ENCODE results near the gene MPP3. TPM values are rescaled to one million over a fixed set of nuclear protein-coding genes. Genes with fewer than 3 reads are reported as not detected.

MPP3 gene
- total and polyA plus RNA-seq, 9 of the 15 experiments (the other 6 are each of a cell fraction or from before 2014, with no cell fraction given), result 0.41 to 10.4 (median 4.5) TPM

DNA sequence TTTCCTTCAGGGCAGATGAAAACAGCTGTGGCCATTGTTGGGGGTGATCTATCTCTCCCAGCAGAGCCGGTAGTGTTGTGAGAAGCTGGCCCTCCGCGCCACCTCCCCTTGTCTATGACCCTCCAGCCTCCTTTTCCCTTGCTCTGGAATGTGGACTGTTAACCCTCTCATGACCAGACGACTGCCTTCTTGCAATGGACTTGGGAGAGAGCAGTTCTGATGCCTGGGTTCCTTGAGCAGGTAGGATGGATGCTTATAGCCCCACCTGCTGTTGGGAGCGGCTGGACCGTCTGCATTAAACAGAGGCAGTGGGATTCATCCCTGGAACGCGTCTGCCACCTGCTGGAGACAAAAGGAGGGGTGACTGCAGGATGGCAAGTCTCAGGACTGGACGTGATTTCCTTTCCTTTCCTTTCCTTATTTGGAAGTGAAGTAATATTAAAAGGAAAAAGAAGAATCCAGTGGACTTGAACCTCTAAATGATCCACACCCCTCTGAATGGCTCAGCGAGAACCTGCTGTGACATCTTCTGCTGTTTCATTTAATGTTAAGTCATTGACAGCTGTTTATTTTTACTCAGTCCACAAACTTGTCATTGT is 72.6 kb downstream of the MPP3 start (continued):
- TF ChIP-seq, protein P1, sequence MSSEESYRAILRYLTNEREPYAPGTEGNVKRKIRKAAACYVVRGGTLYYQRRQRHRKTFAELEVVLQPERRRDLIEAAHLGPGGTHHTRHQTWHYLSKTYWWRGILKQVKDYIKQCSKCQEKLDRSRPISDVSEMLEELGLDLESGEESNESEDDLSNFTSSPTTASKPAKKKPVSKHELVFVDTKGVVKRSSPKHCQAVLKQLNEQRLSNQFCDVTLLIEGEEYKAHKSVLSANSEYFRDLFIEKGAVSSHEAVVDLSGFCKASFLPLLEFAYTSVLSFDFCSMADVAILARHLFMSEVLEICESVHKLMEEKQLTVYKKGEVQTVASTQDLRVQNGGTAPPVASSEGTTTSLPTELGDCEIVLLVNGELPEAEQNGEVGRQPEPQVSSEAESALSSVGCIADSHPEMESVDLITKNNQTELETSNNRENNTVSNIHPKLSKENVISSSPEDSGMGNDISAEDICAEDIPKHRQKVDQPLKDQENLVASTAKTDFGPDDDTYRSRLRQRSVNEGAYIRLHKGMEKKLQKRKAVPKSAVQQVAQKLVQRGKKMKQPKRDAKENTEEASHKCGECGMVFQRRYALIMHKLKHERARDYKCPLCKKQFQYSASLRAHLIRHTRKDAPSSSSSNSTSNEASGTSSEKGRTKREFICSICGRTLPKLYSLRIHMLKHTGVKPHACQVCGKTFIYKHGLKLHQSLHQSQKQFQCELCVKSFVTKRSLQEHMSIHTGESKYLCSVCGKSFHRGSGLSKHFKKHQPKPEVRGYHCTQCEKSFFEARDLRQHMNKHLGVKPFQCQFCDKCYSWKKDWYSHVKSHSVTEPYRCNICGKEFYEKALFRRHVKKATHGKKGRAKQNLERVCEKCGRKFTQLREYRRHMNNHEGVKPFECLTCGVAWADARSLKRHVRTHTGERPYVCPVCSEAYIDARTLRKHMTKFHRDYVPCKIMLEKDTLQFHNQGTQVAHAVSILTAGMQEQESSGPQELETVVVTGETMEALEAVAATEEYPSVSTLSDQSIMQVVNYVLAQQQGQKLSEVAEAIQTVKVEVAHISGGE (CRISPR knock-in tag; IDR thresholded peaks at IDR 0.05), result no peak
- TF ChIP-seq TBL1XR1 (IDR thresholded peaks at IDR 0.05; ENCODE audit: low read length in 2 of 2) (0 out of 4 replicates have a peak, but pooled peaks have one; percentile 16 to 44), RAD21 (CRISPR knock-in tag; conservative IDR thresholded peaks at IDR 0.05 in 1 of 2, IDR thresholded peaks at IDR 0.05 in 1 of 2) (peak; percentile 99 to 100), SRF (CRISPR knock-in tag; IDR thresholded peaks at IDR 0.05) (peak in 1 of 2 experiments; percentile 93; a peak in 3 of 4 replicates), KLF16 (IDR thresholded peaks at IDR 0.05) (peak; percentile 65; the same call in 1 of the 2 replicates), JUN (IDR thresholded peaks at IDR 0.05; ENCODE audit: borderline replicate concordance, low read depth, low read length) (0 out of 2 replicates have a peak, but pooled peaks have one; percentile 22), JUN (CRISPR knock-in tag; IDR thresholded peaks at IDR 0.05; ENCODE audit: borderline replicate concordance) (no peak), BHLHE40 (IDR thresholded peaks at IDR 0.05; ENCODE audit: low read length) (0 out of 2 replicates have a peak, but pooled peaks have one; percentile 43)
- TF ChIP-seq, protein P2, sequence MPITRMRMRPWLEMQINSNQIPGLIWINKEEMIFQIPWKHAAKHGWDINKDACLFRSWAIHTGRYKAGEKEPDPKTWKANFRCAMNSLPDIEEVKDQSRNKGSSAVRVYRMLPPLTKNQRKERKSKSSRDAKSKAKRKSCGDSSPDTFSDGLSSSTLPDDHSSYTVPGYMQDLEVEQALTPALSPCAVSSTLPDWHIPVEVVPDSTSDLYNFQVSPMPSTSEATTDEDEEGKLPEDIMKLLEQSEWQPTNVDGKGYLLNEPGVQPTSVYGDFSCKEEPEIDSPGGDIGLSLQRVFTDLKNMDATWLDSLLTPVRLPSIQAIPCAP (CRISPR knock-in tag; IDR thresholded peaks at IDR 0.05; ENCODE audit: borderline replicate concordance), result no peak
- TF ChIP-seq, protein P3, sequence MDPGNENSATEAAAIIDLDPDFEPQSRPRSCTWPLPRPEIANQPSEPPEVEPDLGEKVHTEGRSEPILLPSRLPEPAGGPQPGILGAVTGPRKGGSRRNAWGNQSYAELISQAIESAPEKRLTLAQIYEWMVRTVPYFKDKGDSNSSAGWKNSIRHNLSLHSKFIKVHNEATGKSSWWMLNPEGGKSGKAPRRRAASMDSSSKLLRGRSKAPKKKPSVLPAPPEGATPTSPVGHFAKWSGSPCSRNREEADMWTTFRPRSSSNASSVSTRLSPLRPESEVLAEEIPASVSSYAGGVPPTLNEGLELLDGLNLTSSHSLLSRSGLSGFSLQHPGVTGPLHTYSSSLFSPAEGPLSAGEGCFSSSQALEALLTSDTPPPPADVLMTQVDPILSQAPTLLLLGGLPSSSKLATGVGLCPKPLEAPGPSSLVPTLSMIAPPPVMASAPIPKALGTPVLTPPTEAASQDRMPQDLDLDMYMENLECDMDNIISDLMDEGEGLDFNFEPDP (CRISPR knock-in tag; IDR thresholded peaks at IDR 0.05), result no peak
- TF ChIP-seq, protein P4, sequence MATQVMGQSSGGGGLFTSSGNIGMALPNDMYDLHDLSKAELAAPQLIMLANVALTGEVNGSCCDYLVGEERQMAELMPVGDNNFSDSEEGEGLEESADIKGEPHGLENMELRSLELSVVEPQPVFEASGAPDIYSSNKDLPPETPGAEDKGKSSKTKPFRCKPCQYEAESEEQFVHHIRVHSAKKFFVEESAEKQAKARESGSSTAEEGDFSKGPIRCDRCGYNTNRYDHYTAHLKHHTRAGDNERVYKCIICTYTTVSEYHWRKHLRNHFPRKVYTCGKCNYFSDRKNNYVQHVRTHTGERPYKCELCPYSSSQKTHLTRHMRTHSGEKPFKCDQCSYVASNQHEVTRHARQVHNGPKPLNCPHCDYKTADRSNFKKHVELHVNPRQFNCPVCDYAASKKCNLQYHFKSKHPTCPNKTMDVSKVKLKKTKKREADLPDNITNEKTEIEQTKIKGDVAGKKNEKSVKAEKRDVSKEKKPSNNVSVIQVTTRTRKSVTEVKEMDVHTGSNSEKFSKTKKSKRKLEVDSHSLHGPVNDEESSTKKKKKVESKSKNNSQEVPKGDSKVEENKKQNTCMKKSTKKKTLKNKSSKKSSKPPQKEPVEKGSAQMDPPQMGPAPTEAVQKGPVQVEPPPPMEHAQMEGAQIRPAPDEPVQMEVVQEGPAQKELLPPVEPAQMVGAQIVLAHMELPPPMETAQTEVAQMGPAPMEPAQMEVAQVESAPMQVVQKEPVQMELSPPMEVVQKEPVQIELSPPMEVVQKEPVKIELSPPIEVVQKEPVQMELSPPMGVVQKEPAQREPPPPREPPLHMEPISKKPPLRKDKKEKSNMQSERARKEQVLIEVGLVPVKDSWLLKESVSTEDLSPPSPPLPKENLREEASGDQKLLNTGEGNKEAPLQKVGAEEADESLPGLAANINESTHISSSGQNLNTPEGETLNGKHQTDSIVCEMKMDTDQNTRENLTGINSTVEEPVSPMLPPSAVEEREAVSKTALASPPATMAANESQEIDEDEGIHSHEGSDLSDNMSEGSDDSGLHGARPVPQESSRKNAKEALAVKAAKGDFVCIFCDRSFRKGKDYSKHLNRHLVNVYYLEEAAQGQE (IDR thresholded peaks at IDR 0.05; ENCODE audit: borderline replicate concordance), result peak; percentile 97
- TF ChIP-seq, protein P4 (CRISPR knock-in tag; IDR thresholded peaks at IDR 0.05; ENCODE audit: low read depth), result no peak

Measured in K562 (cell line).